Breast epithelium (tissue), 3 donors: Measurements from ENCODE around the gene CREB1.

ENCODE experiments used
- CTCF ChIP-seq, 3 donors: fragments of 450-650 bp; IDR thresholded peaks; one replicate each; pipeline ENCODE4 v1.5.1; 2016 to 2017; ENCODE audit warnings: antibody characterized with exemption in 3 of 3, mild to moderate bottlenecking in 3 of 3, moderate library complexity in 3 of 3
- POLR2AphosphoS5 ChIP-seq, 3 donors: sonication (generic); formaldehyde crosslinking; IDR thresholded peaks; one replicate each; pipeline ENCODE4 v1.6.1; 2017; ENCODE audit warnings: antibody characterized with exemption in 3 of 3

- TF ChIP-seq CTCF (IDR thresholded peaks at IDR 0.05), result no peak
- no peak for TF ChIP-seq POLR2AphosphoS5 (IDR thresholded peaks at IDR 0.05)
Measured at GRCh38 chr2:207587305-207587704, 57.5 kb downstream of the CREB1 start.
